ENCODE data around the gene NETO2.

NETO2 gene

GRCh38 chr16:47046726-47047523 is 96.8 kb downstream of the NETO2 start:
- no peak for DNase-seq (ENCODE audit: low spot score)

- no peak for DNase-seq (ENCODE audit: low spot score)
Measured at GRCh38 chr16:47045459-47045858, 98.3 kb downstream of the NETO2 start.

GRCh38 chr16:47045023-47045422 is 98.7 kb downstream of the NETO2 start:
- DNase-seq (ENCODE audit: low spot score) = no peak

DNA sequence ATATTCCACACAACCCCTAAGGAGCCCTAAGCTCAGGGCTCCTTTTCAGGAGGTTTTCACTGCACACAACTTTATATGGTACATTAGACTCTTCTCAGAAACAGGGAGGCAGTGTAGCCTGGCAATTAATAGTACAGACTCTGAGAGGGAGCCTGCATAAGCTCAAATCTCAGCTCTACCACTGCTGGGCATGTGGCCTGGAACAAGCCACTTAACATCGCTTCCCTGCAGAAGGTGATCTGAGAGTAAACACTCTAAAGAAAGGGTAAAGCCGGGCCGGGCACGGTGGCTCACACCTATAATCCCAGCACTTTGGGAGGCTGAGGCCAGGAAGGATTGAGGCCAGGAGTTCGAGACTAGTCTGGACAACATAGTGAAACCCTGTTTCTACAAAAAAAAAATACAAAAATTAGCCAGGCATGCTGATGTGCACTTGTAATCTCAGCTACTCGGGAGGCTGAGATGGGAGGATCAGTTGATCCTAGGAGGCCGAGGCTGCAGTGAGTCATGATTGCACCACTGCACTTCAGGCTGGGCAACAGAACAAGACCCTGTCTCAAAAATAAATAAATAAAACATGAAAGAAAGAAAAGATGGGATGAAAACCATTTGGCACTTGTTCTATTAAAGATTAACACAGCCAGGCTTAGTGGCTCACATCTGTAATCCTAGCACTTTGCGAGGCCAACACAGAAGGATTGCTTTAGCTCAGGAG is 99.6 kb downstream of the NETO2 start:
- DNase-seq (ENCODE audit: low spot score) = no peak

DNA sequence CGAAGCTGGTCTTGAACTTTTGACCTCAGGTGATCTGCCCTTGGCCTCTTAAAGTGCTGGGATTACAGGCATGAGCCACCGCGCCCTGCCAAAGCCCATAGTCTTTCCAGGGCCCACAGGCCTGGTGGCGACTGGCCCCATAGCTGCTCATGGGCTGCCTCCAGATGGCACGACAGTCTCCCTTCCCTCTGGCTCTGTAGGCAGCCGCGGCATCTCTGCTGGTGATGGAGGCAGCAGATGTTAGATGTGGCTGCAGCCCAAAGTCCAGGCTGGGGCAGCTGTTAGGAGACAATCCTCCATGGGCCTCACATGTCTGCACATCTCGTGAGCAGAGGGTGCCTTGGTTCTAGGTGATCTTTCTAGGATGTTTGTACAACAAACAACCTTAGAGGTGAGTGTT is 100.5 kb downstream of the NETO2 start:
- DNase-seq (ENCODE audit: low spot score) = no peak

GRCh38 chr16:47037746-47038458 is 105.8 kb downstream of the NETO2 start:
- peak; percentile 97 for DNase-seq (ENCODE audit: low spot score)

DNA sequence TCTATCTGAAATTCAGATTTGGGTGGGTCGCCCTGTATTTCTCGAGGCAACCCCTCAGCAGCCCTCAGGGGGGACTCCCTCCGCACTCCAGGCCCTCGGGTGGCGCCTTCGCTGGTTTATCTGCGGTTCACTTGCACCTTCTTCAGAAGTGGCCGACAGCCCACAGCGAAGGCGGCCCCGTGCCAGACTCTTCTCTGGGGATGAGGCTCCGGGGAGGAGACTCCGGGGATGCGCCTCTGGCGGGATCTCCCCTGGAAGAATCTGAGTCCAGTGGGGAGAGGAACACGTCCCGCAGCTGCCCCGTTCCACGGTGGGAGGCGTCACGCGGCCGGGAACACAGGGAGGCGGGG is 106.4 kb downstream of the NETO2 start:
- DNase-seq (ENCODE audit: low spot score) = peak; percentile 48

GRCh38 chr16:47036201-47036600 is 107.5 kb downstream of the NETO2 start:
- DNase-seq (ENCODE audit: low spot score) = no peak

GRCh38 chr16:47035436-47035835 is 108.3 kb downstream of the NETO2 start:
- DNase-seq (ENCODE audit: low spot score) = no peak

- DNase-seq (ENCODE audit: low spot score) = no peak
Measured at GRCh38 chr16:47034455-47034854, 109.3 kb downstream of the NETO2 start.

- DNase-seq (ENCODE audit: low spot score) = no peak
Measured at GRCh38 chr16:47033176-47033575, 110.6 kb downstream of the NETO2 start.

DNA sequence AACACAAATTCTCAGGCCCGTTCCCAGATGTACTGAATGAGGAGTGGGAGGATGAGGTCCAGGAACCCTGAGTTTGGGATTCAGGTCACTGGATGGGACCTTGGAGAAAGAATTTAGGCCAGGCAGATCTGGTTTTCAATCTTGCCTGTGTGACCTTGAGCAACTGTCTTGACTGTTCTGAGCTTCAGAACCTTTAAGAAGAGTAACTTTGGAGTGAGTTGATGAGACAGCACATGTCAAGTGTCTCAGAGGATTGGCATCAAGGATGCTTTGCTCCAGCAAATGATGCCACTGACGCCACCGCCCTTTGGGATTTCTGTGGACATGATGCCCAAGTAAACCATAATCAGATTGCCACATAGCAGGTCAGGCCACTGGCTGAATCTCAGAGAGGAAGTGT is 114.0 kb downstream of the NETO2 start:
- no peak for DNase-seq (ENCODE audit: low spot score)

DNA sequence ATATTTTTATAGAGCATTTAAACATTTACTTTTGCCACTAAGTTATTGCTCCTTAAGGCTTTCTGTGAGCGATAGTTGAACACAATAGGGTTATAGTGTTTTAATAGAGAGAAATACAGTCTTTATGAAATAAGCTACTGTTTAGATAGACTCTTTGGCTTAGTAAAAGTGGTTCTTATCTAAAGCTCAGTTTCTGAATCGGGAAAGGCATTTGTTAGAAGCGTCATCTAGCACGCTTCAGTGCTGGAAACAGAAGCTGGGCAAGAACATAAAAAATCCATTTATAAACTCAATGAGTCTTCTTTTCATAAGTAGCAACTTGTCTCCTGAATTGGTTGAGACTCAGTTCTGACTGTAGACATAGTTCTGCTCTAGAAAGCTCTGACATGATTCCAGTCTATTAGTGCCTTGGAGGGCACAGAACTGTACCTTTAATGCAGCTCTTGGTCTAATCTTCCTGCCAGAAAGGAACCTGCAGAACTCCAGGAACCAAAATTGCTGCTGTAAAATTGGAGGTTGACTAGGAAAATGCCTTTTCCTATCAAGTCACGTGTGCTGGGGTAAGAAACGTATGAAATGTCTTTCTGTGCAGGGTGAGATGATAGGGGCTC is 114.9 kb downstream of the NETO2 start:
- DNase-seq (ENCODE audit: low spot score) = no peak
